GM12864 (cell line): Measurements from ENCODE around the gene GOLGA8R.
"Not testable (repeated sequence)": the region's sequence is repeated elsewhere in the genome, so short reads cannot be mapped to it uniquely, and the experiment has no call there.

Experiments
- DNase-seq: peaks from one replicate; pipeline ENCODE4 v3.0.0-alpha.2; 2011; ENCODE audit warnings: low read depth
- H3K4me3 ChIP-seq: 2 replicates; pipeline ENCODE4 v1.5.1; 2011; ENCODE audit warnings: mild to moderate bottlenecking, low read depth, low read length, control low read depth

Gene GOLGA8R, protein sequence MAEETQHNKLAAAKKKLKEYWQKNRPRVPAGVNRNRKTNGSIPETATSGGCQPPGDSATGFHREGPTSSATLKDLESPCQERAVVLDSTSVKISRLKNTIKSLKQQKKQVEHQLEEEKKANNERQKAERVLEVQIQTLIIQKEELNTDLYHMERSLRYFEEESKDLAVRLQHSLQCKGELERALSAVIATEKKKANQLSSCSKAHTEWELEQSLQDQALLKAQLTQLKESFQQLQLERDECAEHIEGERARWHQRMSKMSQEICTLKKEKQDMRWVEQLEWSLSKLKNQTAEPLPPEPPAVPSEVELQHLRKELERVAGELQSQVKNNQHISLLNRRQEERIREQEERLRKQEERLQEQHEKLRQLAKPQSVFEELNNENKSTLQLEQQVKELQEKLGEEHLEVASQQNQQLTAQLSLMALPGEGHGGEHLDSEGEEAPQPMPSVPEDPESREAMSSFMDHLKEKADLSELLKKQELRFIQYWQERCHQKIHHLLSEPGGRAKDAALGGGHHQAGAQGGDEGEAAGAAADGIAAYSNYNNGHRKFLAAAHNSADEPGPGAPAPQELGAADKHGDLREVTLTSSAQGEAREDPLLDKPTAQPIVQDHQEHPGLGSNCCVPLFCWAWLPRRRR

DNA sequence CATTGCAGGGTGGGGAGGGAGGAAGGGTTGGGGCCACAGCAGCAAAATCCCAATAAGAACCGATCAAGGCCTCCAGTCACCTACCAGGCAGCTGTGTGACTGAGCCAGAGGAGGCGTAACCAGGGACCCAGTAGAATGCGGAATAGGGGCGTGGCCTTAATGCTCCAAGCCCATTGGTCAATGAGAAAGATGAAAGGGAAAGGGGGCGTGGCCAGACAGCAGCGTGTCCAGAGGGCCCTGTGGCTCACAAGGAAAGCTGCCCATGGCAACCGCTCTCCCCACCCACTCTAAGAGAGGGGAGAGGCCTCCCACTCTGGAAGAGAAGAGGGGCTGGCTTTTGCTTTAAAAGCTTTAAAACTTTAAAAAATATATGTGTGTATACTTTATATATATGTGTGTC is at the start of gene GOLGA8R:
Gene GOLGA8R (minus strand): TSS at position 101 of the 400 bp plus-strand sequence. CDS start 98 bp downstream, at position 3.
- H3K4me3 ChIP-seq, DNase-seq: not testable (repeated sequence)

DNA sequence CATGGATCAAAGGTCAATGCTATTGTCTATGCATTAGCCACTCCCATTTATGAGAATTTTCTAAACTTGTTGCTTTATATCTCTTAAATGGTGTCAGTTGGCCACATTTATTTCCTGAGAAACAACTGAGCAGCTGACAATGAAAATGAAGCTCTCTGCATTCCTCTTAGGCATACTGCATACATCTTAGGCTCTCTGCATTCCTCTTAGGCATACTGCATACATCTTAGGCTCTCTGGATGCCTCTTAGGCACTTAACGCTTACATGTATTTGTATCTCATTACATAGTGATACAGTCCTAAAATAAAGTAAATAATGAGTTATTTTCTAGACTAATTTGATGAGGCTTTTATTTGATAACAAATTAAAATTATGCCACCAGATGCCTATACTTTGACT is 49.8 kb upstream of the GOLGA8R start:
- DNase-seq, H3K4me3 ChIP-seq: not testable (repeated sequence)

DNA sequence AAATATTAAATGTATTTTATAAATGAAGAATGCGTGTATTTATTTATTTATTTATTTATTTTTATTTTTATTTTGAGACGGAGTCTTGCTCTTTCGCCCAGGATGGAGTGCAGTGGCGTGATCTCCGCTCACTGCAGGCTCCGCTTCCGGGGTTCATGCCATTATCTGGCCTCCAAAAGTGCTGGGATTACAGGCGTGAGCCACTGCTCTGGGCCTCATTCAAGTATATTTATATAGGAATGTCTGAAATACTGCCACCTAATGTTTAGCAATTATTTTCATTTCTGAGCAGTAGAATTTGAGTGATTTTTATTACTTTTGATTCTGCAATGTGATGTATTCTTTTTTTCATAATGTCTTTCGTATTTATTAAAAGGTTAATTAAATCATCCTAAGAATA is 48.1 kb upstream of the GOLGA8R start:
- DNase-seq, H3K4me3 ChIP-seq: not testable (repeated sequence)

DNA sequence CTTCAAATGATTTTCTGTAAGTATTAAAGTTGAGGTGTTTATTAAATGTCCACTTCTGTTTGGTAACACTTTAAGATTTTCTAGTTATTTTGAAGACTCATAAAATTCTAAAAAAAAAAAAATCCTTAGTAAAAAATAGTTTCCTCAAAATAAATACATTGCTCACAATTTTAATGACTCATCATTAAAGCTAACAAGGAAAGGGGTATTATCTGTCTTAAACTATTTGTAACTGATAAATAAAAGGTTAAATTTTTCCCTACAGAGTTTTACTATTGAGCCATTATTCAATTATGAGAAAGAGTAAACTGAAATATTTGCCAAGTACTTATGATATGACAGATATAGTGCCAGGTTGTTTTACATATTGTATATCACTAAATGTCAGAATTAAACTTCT is 38.6 kb upstream of the GOLGA8R start:
- H3K4me3 ChIP-seq, DNase-seq: not testable (repeated sequence)

DNA sequence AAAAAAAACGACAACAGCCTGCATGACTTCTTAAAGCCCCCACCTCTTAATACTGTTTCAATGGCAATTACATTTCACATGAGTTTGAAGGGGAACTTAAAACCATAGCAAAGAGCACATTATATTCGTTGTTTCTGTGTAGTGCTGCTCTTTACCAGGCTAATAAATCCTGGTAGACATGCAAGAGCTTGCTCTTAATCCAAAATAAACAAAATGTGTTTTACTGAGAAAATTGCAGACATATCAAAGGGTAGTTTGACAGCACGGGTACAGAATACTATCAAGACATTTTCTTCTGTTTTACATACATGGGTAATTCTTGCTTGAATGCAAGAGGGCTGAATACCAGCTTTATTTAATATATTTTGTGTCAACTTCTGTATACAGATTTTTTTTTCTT is 24.3 kb upstream of the GOLGA8R start:
- H3K4me3 ChIP-seq, DNase-seq: not testable (repeated sequence)

DNA sequence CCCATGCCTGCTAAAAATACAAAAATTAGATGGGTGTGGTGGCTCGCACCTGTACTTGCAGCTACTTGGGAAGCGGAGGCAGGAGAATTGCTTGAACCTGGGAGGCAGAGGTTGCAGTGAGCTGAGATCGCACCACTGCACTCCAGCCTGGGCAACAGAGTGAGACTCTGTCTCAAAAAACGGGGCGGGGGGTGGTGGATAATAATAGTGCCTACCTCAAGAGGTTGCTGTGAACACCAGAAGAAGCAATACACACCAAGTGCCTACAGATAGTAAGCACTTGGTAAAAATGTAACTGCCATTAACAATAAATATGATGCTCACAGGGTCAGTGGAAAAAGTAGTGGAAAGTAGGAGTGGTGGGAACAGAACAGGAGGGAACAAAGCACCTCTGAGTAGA is 21.8 kb upstream of the GOLGA8R start:
- DNase-seq, H3K4me3 ChIP-seq: not testable (repeated sequence)

DNA sequence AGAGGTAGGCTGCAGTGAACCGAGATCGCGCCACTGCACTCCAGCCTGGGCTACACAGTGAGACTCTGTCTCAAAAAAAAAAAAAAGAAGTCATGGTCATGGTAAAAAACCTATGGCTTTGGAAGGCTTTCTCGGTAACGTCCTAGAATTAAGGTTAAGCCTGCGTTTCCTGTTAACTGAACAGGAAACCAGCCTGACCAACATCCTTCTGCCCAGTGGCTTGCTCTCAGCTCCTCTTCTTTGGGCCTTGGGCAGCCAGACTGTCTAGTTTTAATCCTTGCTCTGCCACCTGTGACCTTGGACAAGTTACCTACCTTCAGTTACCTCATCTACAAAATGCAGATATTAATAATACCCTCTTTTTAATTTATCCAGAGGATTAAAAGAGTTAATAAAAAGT is 6.7 kb upstream of the GOLGA8R start:
- not testable (repeated sequence) for DNase-seq, H3K4me3 ChIP-seq

DNA sequence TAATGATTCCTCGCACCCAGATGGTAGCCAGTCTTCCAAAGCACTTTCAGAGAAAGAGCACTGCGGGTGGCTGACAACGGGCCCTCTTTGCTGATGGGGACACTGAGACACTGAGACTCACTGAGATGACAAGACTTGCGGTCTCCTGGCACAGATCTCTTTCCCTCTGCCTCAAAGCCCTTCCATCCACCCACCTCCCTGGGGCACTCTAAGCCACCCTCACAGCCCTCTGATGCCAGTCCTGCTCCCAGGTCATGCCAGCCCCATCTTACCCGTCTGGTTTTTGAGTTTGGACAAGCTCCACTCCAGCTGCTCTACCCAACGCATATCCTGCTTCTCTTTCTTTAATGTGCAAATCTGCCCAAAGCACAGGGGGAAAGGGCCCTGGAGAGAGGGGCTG is 6.4 kb downstream of the GOLGA8R start:
- H3K4me3 ChIP-seq, DNase-seq: not testable (repeated sequence)

DNA sequence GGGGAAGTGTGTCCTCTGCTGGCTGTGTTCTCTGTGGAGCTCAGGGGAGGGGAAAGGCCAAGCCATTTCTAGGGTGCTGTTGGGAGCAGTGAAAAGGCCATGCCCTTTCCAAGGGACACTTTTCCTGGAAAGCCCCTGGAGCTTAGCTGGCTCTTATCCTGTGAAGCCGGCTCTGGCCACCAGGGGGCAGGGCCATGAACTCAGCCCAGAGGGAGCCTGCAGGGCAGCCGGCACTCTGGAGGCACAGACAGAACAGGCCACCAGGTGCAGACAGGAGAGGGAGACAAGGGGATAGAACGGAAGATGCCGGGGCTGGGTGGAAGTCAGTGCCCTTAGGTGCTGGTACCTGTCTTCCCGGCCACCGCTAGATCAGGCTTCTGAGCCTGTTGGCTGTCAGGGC is 15.1 kb downstream of the GOLGA8R start:
- H3K4me3 ChIP-seq, DNase-seq: not testable (repeated sequence)

DNA sequence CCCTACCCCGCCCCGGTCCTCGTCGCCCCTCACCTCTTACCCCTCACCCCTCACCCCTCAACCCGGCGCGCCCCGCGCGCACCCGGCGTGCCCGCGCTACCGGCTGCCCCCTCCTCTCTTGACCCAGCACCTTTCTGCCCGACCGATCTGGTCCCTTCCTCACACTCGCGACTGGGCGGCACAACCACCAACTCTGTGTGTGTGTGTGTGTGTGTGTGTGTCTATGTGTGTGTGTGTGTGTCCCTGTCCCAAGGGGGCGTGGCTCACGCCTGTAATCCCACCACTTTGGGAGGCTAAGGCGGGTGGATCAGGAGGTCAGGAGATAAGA is 20.4 kb downstream of the GOLGA8R start:
- H3K4me3 ChIP-seq, DNase-seq: not testable (repeated sequence)

DNA sequence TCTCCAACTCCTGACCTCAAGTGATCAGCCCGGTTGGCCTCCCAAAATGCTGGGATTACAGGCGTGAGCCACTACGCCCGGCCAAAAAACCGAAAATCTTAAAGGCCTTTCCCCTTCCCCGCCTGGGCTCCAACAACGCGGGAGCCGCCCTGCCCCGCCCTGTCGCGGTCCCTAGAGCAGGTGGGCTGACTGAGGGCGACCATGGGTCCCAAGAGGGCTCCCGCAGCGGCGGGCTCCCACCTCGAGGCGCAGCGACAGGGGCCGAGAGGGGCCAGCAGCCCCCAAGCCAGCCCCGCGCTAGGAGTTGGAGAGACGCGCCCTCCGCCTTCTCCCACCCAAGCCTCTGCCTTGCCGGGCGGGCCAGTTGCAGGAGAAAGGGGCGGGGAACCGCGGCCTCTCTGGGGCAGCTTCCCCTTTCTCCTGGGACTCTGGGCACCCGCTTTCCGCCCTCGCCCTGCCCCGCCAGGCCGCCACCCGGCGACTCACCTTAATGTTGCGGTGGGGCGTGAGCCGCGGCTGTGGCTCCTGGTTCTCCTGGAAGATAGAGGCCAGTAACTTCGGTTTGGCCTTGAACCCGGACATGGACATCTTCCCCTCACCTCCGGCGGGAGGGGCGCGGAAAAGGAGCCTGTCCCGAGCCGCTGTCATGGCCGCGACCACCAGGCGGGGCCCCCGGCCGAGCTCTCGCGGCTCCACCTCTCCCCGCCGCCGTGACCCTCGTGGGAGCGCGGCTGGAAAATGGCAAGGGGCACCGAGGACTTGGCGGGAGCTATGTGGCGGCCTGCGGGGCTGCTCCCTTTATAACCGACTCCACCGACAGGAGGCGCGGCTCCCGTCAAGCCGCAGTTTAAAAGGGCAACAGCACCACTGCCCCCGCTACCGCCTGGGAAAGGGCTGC is 21.0 kb downstream of the GOLGA8R start, which contains the start of gene CHRFAM7A:
Gene CHRFAM7A (minus strand): TSS at position 775 of the 898 bp plus-strand sequence. CDS start 10,189 bp downstream, outside the sequence.
- not testable (repeated sequence) for DNase-seq, H3K4me3 ChIP-seq

DNA sequence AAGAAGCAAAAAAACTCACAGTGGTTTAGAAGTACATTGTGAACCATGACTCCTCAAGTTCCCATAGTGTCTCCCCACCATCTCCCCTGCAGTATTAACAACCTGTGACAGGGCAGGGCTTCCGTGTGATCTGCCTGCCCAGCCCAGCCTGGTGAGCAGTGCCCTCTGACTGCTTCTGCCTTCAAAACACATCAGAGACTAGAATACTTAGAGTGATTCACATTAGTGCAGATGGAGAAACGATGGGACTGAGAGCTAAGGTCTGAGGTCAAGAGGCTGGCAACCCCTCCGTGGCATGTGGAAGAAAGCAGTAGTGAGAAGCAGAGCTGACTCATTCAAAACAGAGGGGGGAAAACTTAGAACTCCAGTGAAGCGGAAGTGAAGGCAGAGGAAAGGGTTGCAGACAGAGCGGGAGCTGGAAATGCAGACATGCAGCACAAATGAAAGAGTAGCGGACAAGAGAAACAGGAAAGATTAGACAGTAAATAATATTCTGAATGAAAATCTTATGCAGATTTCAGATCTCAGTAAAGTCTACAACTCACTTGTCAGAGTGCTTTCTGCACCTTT is 27.7 kb downstream of the GOLGA8R start:
- H3K4me3 ChIP-seq, DNase-seq: not testable (repeated sequence)

DNA sequence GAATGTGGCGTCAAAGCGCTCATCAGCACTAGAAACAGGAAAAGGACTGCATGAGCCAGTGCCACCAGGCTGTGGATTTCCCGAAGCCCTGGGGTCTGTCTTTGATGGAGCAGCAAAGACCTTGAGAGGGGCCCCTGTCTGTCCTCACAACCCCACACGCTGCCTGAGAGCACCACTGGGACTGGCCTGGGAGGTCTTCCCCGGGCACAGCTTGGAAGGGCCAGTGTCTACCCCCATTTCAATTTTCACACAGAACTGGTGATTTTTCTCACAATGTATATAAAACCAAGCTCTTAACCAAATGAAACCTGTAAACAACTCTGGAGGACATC is 37.0 kb downstream of the GOLGA8R start:
- not testable (repeated sequence) for H3K4me3 ChIP-seq, DNase-seq

DNA sequence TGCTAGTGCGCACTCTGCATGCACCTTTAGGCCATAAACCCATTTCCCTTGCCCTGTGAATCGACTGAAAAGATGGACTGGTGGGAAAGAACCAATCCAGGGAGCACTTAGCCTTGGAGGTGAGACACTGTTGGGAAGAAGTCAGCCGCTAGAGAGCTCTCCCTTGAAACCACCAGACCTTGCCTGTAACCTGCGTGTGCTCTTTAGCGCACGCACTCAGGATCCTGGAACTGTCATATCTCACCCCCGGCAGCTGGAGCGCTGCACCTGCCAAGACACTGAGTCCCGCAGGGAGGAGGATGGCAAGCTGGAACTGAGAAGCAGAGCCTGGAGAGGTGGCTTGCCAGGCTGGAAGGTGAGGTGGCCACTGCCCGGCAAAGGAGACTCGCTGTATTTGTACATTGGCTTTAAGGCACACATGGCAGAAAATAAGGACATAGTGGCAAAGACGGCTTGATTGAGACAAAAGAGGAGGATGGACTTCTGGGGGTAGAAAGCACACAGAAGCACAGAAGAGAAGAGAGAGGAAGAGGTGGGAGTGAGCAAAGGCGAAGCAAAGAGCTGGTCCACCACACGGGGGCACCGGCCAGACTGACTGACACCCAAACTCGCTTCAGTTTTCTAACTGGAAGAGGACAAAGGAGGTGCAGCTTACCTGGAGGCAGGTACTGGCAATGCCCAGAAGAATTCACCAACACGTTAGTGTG is 37.5 kb downstream of the GOLGA8R start:
- DNase-seq, H3K4me3 ChIP-seq: not testable (repeated sequence)

DNA sequence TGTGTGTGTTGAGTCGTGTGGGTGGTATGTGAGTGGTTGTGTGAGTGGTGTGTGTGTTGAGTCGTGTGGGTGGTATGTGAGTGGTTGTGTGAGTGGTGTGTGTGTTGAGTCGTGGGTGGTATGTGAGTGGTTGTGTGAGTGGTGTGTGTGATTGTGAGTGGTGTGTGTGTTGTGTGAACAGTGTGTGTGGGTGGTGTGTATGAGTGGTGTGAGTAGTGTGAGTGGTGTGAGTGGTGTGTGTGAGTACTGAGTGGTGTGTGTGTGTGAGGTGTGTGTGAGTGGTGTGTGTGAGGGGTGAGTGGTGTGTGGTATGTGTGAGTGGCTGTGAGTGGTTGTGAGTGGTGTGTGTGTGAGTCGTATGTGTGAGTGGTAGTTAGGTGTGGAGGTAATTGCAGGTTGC is 38.2 kb downstream of the GOLGA8R start:
- DNase-seq, H3K4me3 ChIP-seq: not testable (repeated sequence)

DNA sequence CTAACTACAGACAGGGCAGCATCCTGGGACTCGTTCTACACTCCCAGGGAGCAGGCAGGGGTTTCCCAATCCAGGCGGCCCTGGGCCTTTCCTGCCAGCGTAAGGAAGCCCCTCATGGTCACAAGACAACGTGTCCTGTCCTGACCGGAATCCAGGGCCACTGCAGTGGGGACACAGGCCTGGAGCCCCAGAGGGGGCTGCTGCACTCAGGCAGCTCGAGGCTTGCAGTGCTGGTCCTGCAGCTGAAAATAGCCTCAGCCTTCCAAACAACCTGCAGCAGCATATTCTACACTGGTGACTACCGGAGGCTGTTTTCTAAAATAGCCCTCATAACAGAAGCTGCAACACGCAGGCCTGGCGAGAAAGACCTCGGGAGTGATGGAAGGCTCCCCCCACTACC is 39.2 kb downstream of the GOLGA8R start:
- H3K4me3 ChIP-seq, DNase-seq: not testable (repeated sequence)

DNA sequence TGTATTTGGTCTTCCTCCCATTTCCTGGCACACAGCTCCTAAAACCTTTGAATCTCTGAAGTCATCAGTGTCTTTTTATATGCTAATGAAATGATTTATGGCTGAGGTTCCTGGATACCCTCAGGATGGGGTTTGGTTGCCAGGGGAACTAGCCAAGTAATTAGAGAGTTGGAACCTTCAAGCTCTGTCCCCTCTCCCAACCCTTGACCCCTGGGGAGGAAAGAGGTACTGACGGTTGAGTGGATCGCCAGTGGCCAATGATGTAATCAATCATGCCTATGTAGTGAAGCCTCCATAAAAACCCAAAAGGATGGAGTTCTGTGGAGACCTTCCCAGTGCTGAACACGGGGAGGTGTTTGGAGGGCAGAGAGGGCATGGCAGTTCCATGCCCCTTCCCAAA is 45.8 kb downstream of the GOLGA8R start:
- DNase-seq, H3K4me3 ChIP-seq: not testable (repeated sequence)

DNA sequence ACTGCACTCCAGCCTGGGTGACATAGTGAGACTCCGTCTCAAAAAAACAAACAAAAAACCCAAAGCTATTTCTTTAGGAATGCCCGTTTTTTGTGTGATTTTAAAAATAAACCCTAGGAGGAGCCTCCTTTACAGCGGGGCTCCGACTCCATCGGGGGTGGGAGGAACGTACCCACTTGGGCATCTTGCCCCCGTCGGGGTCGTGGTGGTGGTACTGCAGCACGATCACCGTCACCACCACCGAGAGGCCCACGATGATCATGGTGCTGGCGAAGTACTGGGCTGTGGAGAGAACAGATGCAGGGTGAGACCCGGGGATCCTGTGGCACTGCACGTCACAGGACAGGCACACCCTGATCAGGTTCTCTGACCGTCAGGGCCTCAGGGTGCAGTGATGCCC is 46.8 kb downstream of the GOLGA8R start:
- not testable (repeated sequence) for DNase-seq, H3K4me3 ChIP-seq

DNA sequence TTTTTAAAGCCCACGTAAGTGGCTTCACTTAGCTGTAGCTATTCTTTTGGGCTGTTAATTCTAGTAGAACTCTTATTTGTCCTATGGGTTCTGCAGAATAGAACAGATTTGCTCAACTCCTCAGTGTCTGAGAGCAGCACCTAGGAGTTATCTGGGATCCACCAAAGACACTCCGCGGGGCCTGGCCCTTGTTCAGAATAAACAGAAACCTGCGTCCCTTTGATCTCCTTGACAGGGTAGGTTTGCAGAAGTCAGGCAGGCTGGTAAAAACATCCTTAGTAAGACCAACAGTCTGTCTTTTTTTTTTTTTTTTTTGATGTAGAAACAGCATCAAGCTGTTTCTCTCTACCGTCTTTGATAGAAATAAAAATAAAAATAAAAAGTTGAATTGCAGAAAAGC is 52.7 kb downstream of the GOLGA8R start:
- DNase-seq, result not testable (repeated sequence)

More for the DNA sequence above, 52.7 kb downstream of the GOLGA8R start:
- H3K4me3 ChIP-seq, result not testable (repeated sequence)
